ENCODE measurements around the gene PSRC1.

Gene PSRC1

GRCh38 chr1:109267743-109268300, 15.1 kb downstream of the PSRC1 start:
- no peaks in the 10 kb centered on the region for H3K9me3 ChIP-seq (ENCODE audit: insufficient read depth, low read depth, low read length)
- H3K36me3 ChIP-seq (ENCODE audit: insufficient read depth, low read length): no peaks in the 10 kb centered on the region
- H4K20me1 ChIP-seq (ENCODE audit: insufficient read depth, low read length, poor library complexity, severe bottlenecking): no peaks in the 10 kb centered on the region
- no peak overlapping the region for H3K4me3 ChIP-seq (ENCODE audit: low read length, poor library complexity, severe bottlenecking)
- no peaks in the 10 kb centered on the region for H3K79me2 ChIP-seq (ENCODE audit: insufficient read depth, low read length)
- no peak overlapping the region for H2AFZ ChIP-seq (ENCODE audit: low read length)
- no peaks in the 10 kb centered on the region for H3K4me1 ChIP-seq (ENCODE audit: insufficient read depth, low read length, poor library complexity, severe bottlenecking)
- no peaks in the 10 kb centered on the region for H3K27me3 ChIP-seq (ENCODE audit: insufficient read depth, low read length, poor library complexity, severe bottlenecking)
- TF ChIP-seq EZH2phosphoT487 (IDR thresholded peaks at IDR 0.05; ENCODE audit: borderline replicate concordance) (no peak), CTCF (conservative IDR thresholded peaks at IDR 0.05; ENCODE audit: low read length) (no peak)
- no peak overlapping the region for H3K4me2 ChIP-seq (ENCODE audit: low read depth, low read length, poor library complexity, severe bottlenecking)
- no peaks in the 10 kb centered on the region for H3K9me2 ChIP-seq (replicated peaks; ENCODE audit: low read depth, low read length)
- no peaks in the 10 kb centered on the region for H3F3A ChIP-seq (ENCODE audit: low read depth)
- H3K9ac ChIP-seq (ENCODE audit: low read depth, low read length, poor library complexity, severe bottlenecking): no peak overlapping the region

- Histone ChIP-seq H3K79me2 (ENCODE audit: insufficient read depth, low read length) (no peaks in the 10 kb centered on the region), H3K4me2 (ENCODE audit: low read depth, low read length, poor library complexity, severe bottlenecking) (no peak overlapping the region), H3K9me3 (ENCODE audit: insufficient read depth, low read depth, low read length) (no peaks in the 10 kb centered on the region), H2AFZ (ENCODE audit: low read length) (no peak overlapping the region), H3K9ac (ENCODE audit: low read depth, low read length, poor library complexity, severe bottlenecking) (no peak overlapping the region), H3K36me3 (ENCODE audit: insufficient read depth, low read length) (no peaks in the 10 kb centered on the region), H3K4me3 (ENCODE audit: low read length, poor library complexity, severe bottlenecking) (no peak overlapping the region), H3K27me3 (ENCODE audit: insufficient read depth, low read length, poor library complexity, severe bottlenecking) (no peaks in the 10 kb centered on the region), H3F3A (ENCODE audit: low read depth) (no peaks in the 10 kb centered on the region), H4K20me1 (ENCODE audit: insufficient read depth, low read length, poor library complexity, severe bottlenecking) (no peaks in the 10 kb centered on the region), H3K9me2 (replicated peaks; ENCODE audit: low read depth, low read length) (no peaks in the 10 kb centered on the region), H3K4me1 (ENCODE audit: insufficient read depth, low read length, poor library complexity, severe bottlenecking) (no peaks in the 10 kb centered on the region)
- TF ChIP-seq EZH2phosphoT487 (IDR thresholded peaks at IDR 0.05; ENCODE audit: borderline replicate concordance): no peak
- TF ChIP-seq CTCF (conservative IDR thresholded peaks at IDR 0.05; ENCODE audit: low read length): no peak
Observed at GRCh38 chr1:109266965-109267364, 16.0 kb downstream of the PSRC1 start.

- no peak overlapping the region for H2AFZ ChIP-seq (ENCODE audit: low read length)
- H3K4me2 ChIP-seq (ENCODE audit: low read depth, low read length, poor library complexity, severe bottlenecking): no peak overlapping the region
- no peaks in the 10 kb centered on the region for H3K9me3 ChIP-seq (ENCODE audit: insufficient read depth, low read depth, low read length)
- no peak overlapping the region for H3K9ac ChIP-seq (ENCODE audit: low read depth, low read length, poor library complexity, severe bottlenecking)
- H3K4me3 ChIP-seq (ENCODE audit: low read length, poor library complexity, severe bottlenecking): no peak overlapping the region
- H3K79me2 ChIP-seq (ENCODE audit: insufficient read depth, low read length): no peaks in the 10 kb centered on the region
- no peaks in the 10 kb centered on the region for H3F3A ChIP-seq (ENCODE audit: low read depth)
- no peaks in the 10 kb centered on the region for H3K4me1 ChIP-seq (ENCODE audit: insufficient read depth, low read length, poor library complexity, severe bottlenecking)
- TF ChIP-seq CTCF (conservative IDR thresholded peaks at IDR 0.05; ENCODE audit: low read length) (no peak), EZH2phosphoT487 (IDR thresholded peaks at IDR 0.05; ENCODE audit: borderline replicate concordance) (no peak)
- no peaks in the 10 kb centered on the region for H3K9me2 ChIP-seq (replicated peaks; ENCODE audit: low read depth, low read length)
- H3K27me3 ChIP-seq (ENCODE audit: insufficient read depth, low read length, poor library complexity, severe bottlenecking): no peaks in the 10 kb centered on the region
- H3K36me3 ChIP-seq (ENCODE audit: insufficient read depth, low read length): no peaks in the 10 kb centered on the region
- H4K20me1 ChIP-seq (ENCODE audit: insufficient read depth, low read length, poor library complexity, severe bottlenecking): no peaks in the 10 kb centered on the region
Observed at GRCh38 chr1:109265741-109266330, 17.1 kb downstream of the PSRC1 start.
